Mesodermal cell (in vitro differentiated cells): Measurements from ENCODE around the gene OR4F17. TPM values are rescaled to one million over a fixed set of nuclear protein-coding genes. Genes with fewer than 3 reads are reported as not detected.
"Not testable (repeated sequence)": the region's sequence is repeated elsewhere in the genome, so short reads cannot be mapped to it uniquely, and the experiment has no call there.

ENCODE experiments used
- H3K27ac ChIP-seq: 2 replicates; pipeline ENCODE4 v1.7.0; 2013; ENCODE audit warnings: mild to moderate bottlenecking, low read depth, low read length, moderate library complexity; ENCODE audit not compliant: severe bottlenecking
- H3K36me3 ChIP-seq: 2 replicates; pipeline ENCODE4 v1.7.1; 2013; ENCODE audit warnings: mild to moderate bottlenecking, low read length, moderate library complexity; ENCODE audit not compliant: control insufficient read depth, insufficient read depth
- H3K4me1 ChIP-seq: one replicate; pipeline ENCODE4 v1.7.1; 2013; ENCODE audit warnings: mild to moderate bottlenecking, low read length; ENCODE audit not compliant: insufficient read depth, control insufficient read depth, poor library complexity, severe bottlenecking
- H3K4me3 ChIP-seq: 2 replicates; pipeline ENCODE4 v1.7.0; 2013; ENCODE audit warnings: low read length, control low read depth, mild to moderate bottlenecking; ENCODE audit not compliant: insufficient read depth, poor library complexity, severe bottlenecking; ENCODE audit errors: extremely low read depth
- H3K9me3 ChIP-seq: 2 replicates; pipeline ENCODE4 v1.7.1; 2013; ENCODE audit warnings: mild to moderate bottlenecking, low read length, moderate library complexity; ENCODE audit not compliant: control insufficient read depth
- WGBS, 2 experiments: methylation state at CpG; one replicate each; pipeline ENCODE4 v1.1.5; 2013; ENCODE audit warnings: missing lambda C conversion rate in 2 of 2; ENCODE audit not compliant: insufficient coverage in 2 of 2; 5-methylcytosine and 5-hydroxymethylcytosine counted together
- polyA plus RNA-seq, 2 experiments: library from polyadenylated mRNA; stranded (reverse); fragments of 50-300 nt; gene quantifications; one replicate each; pipeline ENCODE4 v1.2.3, GENCODE V29; 2013

OR4F17 gene
- not detected for polyA plus RNA-seq (2013, experiment 1 of 2)
- polyA plus RNA-seq (2013, experiment 2 of 2), result not detected

GRCh38 chr19:106804-107203 is at the start of gene OR4F17:
Gene OR4F17 (plus strand): TSS chr19:107104. CDS start chr19:110679, 3,575 bp downstream.
- H3K4me1 ChIP-seq, H3K36me3 ChIP-seq, H3K27ac ChIP-seq, H3K9me3 ChIP-seq, H3K4me3 ChIP-seq: not testable (repeated sequence)

- H3K4me3 ChIP-seq, H3K4me1 ChIP-seq, H3K27ac ChIP-seq, H3K9me3 ChIP-seq, H3K36me3 ChIP-seq: not testable (repeated sequence)
- no CpG with 5 or more reads among the region's 54 CpGs for WGBS, 2 experiments
These were observed 36.1 kb upstream of the OR4F17 start for GRCh38 chr19:70793-71192.

GRCh38 chr19:82864-83263 is 24.0 kb upstream of the OR4F17 start:
- not testable (repeated sequence) for H3K4me1 ChIP-seq, H3K9me3 ChIP-seq, H3K27ac ChIP-seq, H3K4me3 ChIP-seq, H3K36me3 ChIP-seq

GRCh38 chr19:83626-84025 is 23.3 kb upstream of the OR4F17 start:
- not testable (repeated sequence) for H3K4me3 ChIP-seq, H3K9me3 ChIP-seq, H3K36me3 ChIP-seq, H3K4me1 ChIP-seq, H3K27ac ChIP-seq
- no CpG with 5 or more reads among the region's 1 CpG for WGBS, 2 experiments

- WGBS, 2 experiments, result no CpG with 5 or more reads among the region's 4 CpGs
- not testable (repeated sequence) for H3K27ac ChIP-seq, H3K36me3 ChIP-seq, H3K9me3 ChIP-seq, H3K4me1 ChIP-seq, H3K4me3 ChIP-seq
These were observed 16.2 kb upstream of the OR4F17 start for GRCh38 chr19:90678-91077.

GRCh38 chr19:94794-95193 is 12.1 kb upstream of the OR4F17 start:
- H3K36me3 ChIP-seq, H3K27ac ChIP-seq, H3K9me3 ChIP-seq, H3K4me1 ChIP-seq, H3K4me3 ChIP-seq: not testable (repeated sequence)
- whole genome bisulfite sequencing, 2 experiments, result no CpG with 5 or more reads among the region's 1 CpG

- not testable (repeated sequence) for H3K4me3 ChIP-seq, H3K36me3 ChIP-seq, H3K4me1 ChIP-seq, H3K27ac ChIP-seq, H3K9me3 ChIP-seq
- WGBS, 2 experiments, result no CpG with 5 or more reads among the region's 3 CpGs
These were observed 9.3 kb upstream of the OR4F17 start for GRCh38 chr19:97647-98046.

- WGBS, 2 experiments, result no CpG with 5 or more reads among the region's 5 CpGs
- not testable (repeated sequence) for H3K27ac ChIP-seq, H3K36me3 ChIP-seq, H3K4me3 ChIP-seq, H3K4me1 ChIP-seq, H3K9me3 ChIP-seq
These were observed 13.7 kb downstream of the OR4F17 start for GRCh38 chr19:120443-121140.
